AG10803 (cell line): ENCODE measurements around the gene SH3RF3.

Experiments
- DNase-seq: peaks from one replicate; pipeline ENCODE4 v3.0.0; 2010; ENCODE audit warnings: low read depth
- H3K4me3 ChIP-seq: 2 replicates; pipeline ENCODE4 v1.5.1; 2011; ENCODE audit warnings: mild to moderate bottlenecking, low read length, control low read depth
- TF ChIP-seq, protein P1 (sequence below): conservative IDR thresholded peaks from 2 replicates; pipeline ENCODE4 v1.5.1; 2011; ENCODE audit warnings: mild to moderate bottlenecking, low read length, control low read depth, inconsistent platforms

SH3RF3 gene

DNA sequence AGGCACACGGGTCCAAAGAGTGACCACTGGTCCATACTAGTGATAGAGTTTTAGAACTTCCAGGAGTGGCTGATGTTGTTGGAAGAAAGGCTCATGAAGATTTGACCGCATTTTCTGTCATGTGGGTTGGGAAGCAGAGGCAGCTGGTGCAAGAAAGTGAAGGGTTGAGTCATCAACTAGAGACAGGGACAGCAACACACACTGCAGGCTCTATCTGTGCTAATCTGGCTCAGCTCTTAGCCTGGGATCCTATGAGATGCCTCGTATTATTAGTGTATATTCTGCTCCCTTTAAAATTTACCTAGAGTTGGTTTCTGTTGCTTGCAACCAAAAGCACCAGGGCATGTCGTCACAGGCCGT lies 2.5 kb upstream of the SH3RF3 start:
- TF ChIP-seq, protein P1, sequence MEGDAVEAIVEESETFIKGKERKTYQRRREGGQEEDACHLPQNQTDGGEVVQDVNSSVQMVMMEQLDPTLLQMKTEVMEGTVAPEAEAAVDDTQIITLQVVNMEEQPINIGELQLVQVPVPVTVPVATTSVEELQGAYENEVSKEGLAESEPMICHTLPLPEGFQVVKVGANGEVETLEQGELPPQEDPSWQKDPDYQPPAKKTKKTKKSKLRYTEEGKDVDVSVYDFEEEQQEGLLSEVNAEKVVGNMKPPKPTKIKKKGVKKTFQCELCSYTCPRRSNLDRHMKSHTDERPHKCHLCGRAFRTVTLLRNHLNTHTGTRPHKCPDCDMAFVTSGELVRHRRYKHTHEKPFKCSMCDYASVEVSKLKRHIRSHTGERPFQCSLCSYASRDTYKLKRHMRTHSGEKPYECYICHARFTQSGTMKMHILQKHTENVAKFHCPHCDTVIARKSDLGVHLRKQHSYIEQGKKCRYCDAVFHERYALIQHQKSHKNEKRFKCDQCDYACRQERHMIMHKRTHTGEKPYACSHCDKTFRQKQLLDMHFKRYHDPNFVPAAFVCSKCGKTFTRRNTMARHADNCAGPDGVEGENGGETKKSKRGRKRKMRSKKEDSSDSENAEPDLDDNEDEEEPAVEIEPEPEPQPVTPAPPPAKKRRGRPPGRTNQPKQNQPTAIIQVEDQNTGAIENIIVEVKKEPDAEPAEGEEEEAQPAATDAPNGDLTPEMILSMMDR, result no peak
- DNase-seq, result peak; percentile 91
- H3K4me3 ChIP-seq, result no peak overlapping the region

DNA sequence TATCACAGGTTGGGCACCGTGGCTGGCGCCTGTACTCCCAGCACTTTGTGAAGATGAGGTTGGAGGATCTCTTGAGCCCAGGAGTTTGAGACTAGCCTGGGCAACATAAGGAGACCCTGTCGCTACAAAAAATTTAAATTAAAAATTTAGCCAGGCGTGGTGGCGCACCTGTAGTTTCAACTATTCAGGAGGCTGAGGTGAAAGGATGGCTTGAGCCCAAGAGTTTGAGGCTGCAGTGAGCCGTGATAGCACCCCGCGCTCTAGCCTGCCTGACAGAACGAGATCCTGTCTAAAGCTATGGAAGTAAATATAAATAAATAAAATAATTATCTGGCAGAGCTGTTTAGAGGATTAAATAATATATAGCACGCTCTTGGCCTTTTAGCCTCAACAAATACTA lies 1.4 kb upstream of the SH3RF3 start:
- TF ChIP-seq, protein P1, result no peak
- DNase-seq, result no peak
- H3K4me3 ChIP-seq, result no peak overlapping the region; the same call in 1 of the 2 replicates

DNA sequence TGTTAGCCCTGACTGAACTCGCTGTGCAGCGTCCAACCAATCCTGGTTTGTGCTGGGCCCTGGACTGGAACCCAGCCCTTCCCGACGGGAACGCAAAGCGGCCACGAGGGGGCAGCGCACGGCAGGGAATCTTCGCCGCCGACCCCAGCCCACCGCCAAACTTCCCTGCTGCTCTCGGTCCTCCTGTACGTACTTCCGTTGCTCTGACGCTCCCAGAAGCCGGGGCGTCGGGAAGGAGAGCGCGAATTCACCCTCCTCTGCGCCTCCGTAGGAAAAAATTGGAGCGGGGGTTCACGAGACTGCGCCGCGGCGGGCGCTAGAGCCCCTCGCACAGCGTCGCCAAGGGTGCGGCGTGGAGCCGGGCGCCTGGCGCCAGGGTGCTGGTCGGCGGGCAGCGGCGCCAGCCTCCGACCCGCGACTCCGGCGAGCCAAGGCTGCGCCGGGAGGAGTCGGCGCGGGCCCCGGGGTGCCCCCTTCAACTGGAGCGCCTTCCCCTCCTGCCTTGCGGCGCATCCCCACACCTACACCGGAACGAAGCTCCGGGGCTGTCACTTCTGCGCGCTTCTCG lies 873 bp upstream of the SH3RF3 start:
- TF ChIP-seq, protein P1, result peak; percentile 82
- peak overlapping the region; percentile 67 for H3K4me3 ChIP-seq
- peak; percentile 87 for DNase-seq

DNA sequence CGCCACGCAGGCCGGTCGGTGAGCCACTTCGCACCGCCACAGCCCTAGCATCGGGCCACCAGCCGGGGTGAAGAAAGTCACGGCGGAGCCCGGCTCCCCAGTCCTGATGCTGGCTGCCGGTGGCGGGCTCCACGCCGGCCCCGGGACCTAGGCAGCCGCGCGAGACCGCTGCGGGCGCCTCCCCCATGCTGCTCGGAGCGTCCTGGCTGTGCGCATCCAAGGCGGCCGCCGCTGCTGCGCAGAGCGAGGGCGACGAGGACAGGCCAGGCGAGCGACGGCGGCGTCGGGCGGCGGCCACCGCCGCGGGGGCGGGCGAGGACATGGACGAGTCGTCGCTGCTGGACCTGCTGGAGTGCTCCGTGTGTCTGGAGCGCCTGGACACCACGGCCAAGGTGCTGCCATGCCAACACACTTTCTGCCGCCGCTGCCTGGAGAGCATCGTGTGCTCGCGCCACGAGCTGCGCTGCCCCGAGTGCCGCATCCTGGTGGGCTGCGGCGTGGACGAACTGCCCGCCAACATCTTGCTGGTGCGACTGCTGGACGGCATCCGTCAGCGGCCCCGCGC lies 433 bp downstream of the SH3RF3 start:
- H3K4me3 ChIP-seq, result peak overlapping the region; percentile 67
- peak; percentile 42 for DNase-seq
- TF ChIP-seq, protein P1, result no peak

DNA sequence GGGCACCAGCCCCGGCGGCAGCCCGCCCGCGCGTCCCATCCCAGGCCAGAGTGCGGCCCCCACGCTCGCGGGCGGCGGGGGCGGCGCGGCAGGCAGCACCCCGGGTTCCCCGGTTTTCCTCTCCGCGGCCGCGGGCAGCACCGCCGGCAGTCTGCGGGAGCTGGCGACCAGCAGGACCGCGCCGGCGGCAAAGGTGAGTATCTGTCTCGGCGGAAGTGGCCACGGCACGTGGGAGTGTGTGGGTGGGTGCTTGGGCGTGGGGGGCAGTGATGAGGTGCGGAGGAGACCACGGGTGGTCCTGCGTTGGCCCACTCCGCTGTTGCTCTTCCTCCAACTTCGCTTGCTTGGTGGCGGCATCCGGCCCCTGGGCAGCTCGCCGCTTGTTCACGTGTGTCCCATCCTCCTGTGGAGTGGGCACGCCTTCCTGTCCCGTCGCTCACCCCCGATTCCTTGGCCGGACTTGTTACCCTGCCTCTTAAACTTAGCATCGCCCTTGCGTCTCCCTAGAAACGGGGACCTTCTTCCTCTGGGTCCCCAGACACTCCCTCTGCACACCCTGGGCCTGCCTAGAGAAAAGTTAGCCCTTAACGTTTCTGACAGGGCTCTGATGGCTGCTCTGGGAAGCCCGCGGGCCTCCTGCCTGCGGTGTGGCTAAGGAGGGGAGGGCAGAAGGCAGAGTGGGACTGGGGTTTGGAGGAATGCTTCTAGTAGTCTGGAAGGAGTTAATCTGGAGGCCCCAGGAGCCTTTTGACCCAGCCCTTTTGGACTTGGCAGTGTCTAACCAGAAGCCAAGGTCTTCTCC lies 1.1 kb downstream of the SH3RF3 start:
- TF ChIP-seq, protein P1, result no peak
- DNase-seq, result peak; percentile 49
- H3K4me3 ChIP-seq, result peak overlapping the region; percentile 67

DNA sequence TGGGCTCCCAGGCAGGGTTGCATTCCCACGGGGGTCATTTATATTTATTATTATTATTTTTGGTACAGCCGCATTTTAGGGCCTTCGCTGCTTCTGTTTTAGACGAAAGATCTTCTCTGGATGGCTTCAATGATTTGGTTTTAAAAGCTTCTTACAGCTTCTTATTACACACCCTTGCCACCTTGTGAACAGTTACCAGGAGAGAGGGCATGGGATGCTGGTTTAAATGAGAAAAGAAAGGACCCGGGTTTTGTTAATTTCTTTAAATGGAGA lies 1.7 kb downstream of the SH3RF3 start:
- H3K4me3 ChIP-seq, result peak overlapping the region; percentile 67

More for the DNA sequence above, 1.7 kb downstream of the SH3RF3 start:
- TF ChIP-seq, protein P1, result no peak
- no peak for DNase-seq
